CD4-positive, alpha-beta memory T cell (primary cell): ENCODE results near the gene ZNF302. TPM values are rescaled to one million over a fixed set of nuclear protein-coding genes. Genes with fewer than 3 reads are reported as not detected.

Source experiments
- CTCF ChIA-PET: fragments of 350-600 bp; sonication (Branson Sonifier 250); formaldehyde crosslinking; loops from one replicate; lab custom pipeline; 2021; ENCODE audit warnings: inconsistent platforms; ENCODE audit not compliant: partially characterized antibody; lab: Charles Lee
- POLR2A ChIA-PET: fragments of 350-600 bp; sonication (Branson Sonifier 250); formaldehyde crosslinking; loops from one replicate; lab custom pipeline; 2021; ENCODE audit not compliant: partially characterized antibody; lab: Charles Lee
- DNase-seq, 5 donors: peaks; one replicate each; pipeline versions ENCODE4 v3.0.0 to v3.0.0-alpha.2; 2020 to 2022; ENCODE audit warnings: mixed read lengths in 1 of 5
- H3K27ac ChIP-seq: one replicate; pipeline ENCODE4 v1.7.0; 2013; ENCODE audit warnings: low read depth, low read length
- H3K27me3 ChIP-seq: 2 replicates; pipeline ENCODE4 v1.7.0; 2013; ENCODE audit warnings: mild to moderate bottlenecking, low read length, moderate library complexity; ENCODE audit not compliant: insufficient read depth
- H3K36me3 ChIP-seq: 2 replicates; pipeline ENCODE4 v1.7.0; 2013; ENCODE audit warnings: mild to moderate bottlenecking, low read length, moderate library complexity; ENCODE audit not compliant: insufficient read depth
- H3K4me1 ChIP-seq: 2 replicates; pipeline ENCODE4 v1.7.0; 2013; ENCODE audit warnings: mild to moderate bottlenecking, low read length, moderate library complexity; ENCODE audit not compliant: insufficient read depth
- H3K4me3 ChIP-seq, 2 donors: one replicate each; pipeline ENCODE4 v1.7.0; 2013; ENCODE audit warnings: low read length in 2 of 2, mild to moderate bottlenecking in 1 of 2
- H3K9me3 ChIP-seq, 2 donors: one replicate each; pipeline ENCODE4 v1.7.0; 2013; ENCODE audit warnings: low read length in 2 of 2, control low read depth in 1 of 2; ENCODE audit not compliant: control insufficient read depth in 1 of 2
- H3K27ac Mint-ChIP-seq, 7 donors: one replicate each; pipeline ENCODE4 v1.8.0; 2020 to 2021; ENCODE audit warnings: mixed read lengths in 7 of 7, mild to moderate bottlenecking in 6 of 7, inconsistent platforms in 3 of 7, moderate library complexity in 3 of 7
- H3K27me3 Mint-ChIP-seq, 2 donors: one replicate each; pipeline ENCODE4 v1.8.0; 2020 to 2021; ENCODE audit warnings: mixed read lengths in 2 of 2
- H3K36me3 Mint-ChIP-seq, 2 donors: one replicate each; pipeline ENCODE4 v1.8.0; 2020 to 2021; ENCODE audit warnings: mixed read lengths in 2 of 2, inconsistent platforms in 1 of 2, mild to moderate bottlenecking in 1 of 2
- H3K4me1 Mint-ChIP-seq, 4 donors: one replicate each; pipeline ENCODE4 v1.8.0; 2020 to 2021; ENCODE audit warnings: mixed read lengths in 4 of 4, mild to moderate bottlenecking in 1 of 4
- H3K4me3 Mint-ChIP-seq, 8 donors: one replicate each; pipeline ENCODE4 v1.8.0; 2020 to 2021; ENCODE audit warnings: mixed read lengths in 8 of 8, mild to moderate bottlenecking in 7 of 8, moderate library complexity in 6 of 8, inconsistent platforms in 3 of 8
- H3K9me3 Mint-ChIP-seq, 8 donors: one replicate each; pipeline ENCODE4 v1.8.0; 2020 to 2021; ENCODE audit warnings: mixed read lengths in 8 of 8, mild to moderate bottlenecking in 5 of 8, inconsistent platforms in 3 of 8, moderate library complexity in 1 of 8
- intact Hi-C: fragments of 100-400 bp; cut with micrococcal nuclease; formaldehyde crosslinking; loops from one replicate; pipeline ENCODE4 v1.15.1; 2023
- polyA plus RNA-seq, 2 donors: library from polyadenylated mRNA; unstranded; fragments of 300-500 nt; fragmentation: Illumina TruSeq; gene quantifications; one replicate each; pipeline ENCODE4 v1.2.3, GENCODE V29; 2021
- total RNA-seq, 2 experiments: library from RNA; stranded (reverse); gene quantifications; one replicate each; pipeline ENCODE4 v1.2.3, GENCODE V29; 2021

Gene ZNF302
- total and polyA plus RNA-seq, 4 experiments from 2014 or later: 18.2 to 53.3 (median 35.1) TPM

GRCh38 chr19:34649886-34650543, 27.5 kb upstream of the ZNF302 start:
- H3K27ac Mint-ChIP-seq: no peak overlapping the region
- H3K4me1 Mint-ChIP-seq: peaks cover 0 to 3% (median 0%) of the 10 kb centered on the region in 4 donors
- H3K36me3 ChIP-seq: no peaks in the 10 kb centered on the region
- H3K9me3 Mint-ChIP-seq: peaks cover 0 to 17% (median 10%) of the 10 kb centered on the region in 8 donors
- H3K4me3 Mint-ChIP-seq: no peak overlapping the region
- peaks cover 6 to 7% of the 10 kb centered on the region in 2 donors for H3K36me3 Mint-ChIP-seq
- H3K27me3 Mint-ChIP-seq: peaks cover 2 to 7% of the 10 kb centered on the region in 2 donors
- H3K27me3 ChIP-seq: no peaks in the 10 kb centered on the region
- H3K9me3 ChIP-seq: no peaks in the 10 kb centered on the region
- no peaks in the 10 kb centered on the region for H3K4me1 ChIP-seq
- DNase-seq: no peak
- no peak overlapping the region for H3K27ac ChIP-seq
- intact Hi-C loops: no loop called here
- H3K4me3 ChIP-seq: no peak overlapping the region
- ChIA-PET CTCF (no interaction called here), POLR2A (no interaction called here)

- Mint-ChIP-seq H3K36me3 (peaks cover 6 to 7% of the 10 kb centered on the region in 2 donors), H3K4me3 (no peak overlapping the region), H3K27ac (no peak overlapping the region), H3K4me1 (peaks cover 0 to 3% (median 0%) of the 10 kb centered on the region in 4 donors), H3K27me3 (peaks cover 2 to 12% of the 10 kb centered on the region in 2 donors), H3K9me3 (peaks cover 2 to 22% (median 10%) of the 10 kb centered on the region in 8 donors)
- H3K4me3 ChIP-seq: no peak overlapping the region
- POLR2A ChIA-PET: no interaction called here
- no peak overlapping the region for H3K27ac ChIP-seq
- no peak for DNase-seq
- H3K27me3 ChIP-seq: no peaks in the 10 kb centered on the region
- CTCF ChIA-PET: no interaction called here
- H3K36me3 ChIP-seq: no peaks in the 10 kb centered on the region
- H3K9me3 ChIP-seq: no peaks in the 10 kb centered on the region
- intact Hi-C loops: no loop called here
- no peaks in the 10 kb centered on the region for H3K4me1 ChIP-seq
These were observed 25.7 kb upstream of the ZNF302 start for GRCh38 chr19:34651747-34652146.

DNA sequence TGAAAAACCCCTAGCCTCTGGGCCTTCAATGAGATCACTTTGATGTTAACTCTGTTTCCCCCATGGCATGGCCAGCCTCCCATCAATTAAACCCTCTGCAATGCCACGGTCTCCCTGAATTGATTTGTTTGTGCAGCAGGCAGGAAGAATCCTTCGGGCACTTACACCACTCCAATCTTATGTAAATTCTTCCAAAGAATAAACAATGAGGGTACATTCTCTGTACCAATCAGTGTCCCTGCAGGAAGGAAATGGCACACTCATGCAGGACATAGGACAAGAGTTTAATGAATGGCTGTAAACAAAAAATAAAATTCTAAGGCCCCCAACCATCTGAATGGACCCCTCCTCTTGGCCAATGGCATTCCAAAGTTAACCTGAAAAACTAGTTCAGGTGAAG, 22.7 kb upstream of the ZNF302 start:
- no peak overlapping the region for H3K27ac ChIP-seq
- H3K36me3 ChIP-seq: no peaks in the 10 kb centered on the region
- intact Hi-C loops: no loop called here
- peaks cover 2 to 28% (median 16%) of the 10 kb centered on the region in 8 donors for H3K9me3 Mint-ChIP-seq
- H3K36me3 Mint-ChIP-seq: peaks cover 6 to 9% of the 10 kb centered on the region in 2 donors
- no peak overlapping the region for H3K27ac Mint-ChIP-seq
- H3K27me3 Mint-ChIP-seq: peaks cover 2 to 17% of the 10 kb centered on the region in 2 donors
- peaks cover 0 to 3% (median 0%) of the 10 kb centered on the region in 4 donors for H3K4me1 Mint-ChIP-seq
- POLR2A ChIA-PET: no interaction called here
- H3K4me1 ChIP-seq: no peaks in the 10 kb centered on the region
- H3K4me3 Mint-ChIP-seq: no peak overlapping the region
- H3K27me3 ChIP-seq: no peaks in the 10 kb centered on the region
- no peak overlapping the region for H3K4me3 ChIP-seq
- CTCF ChIA-PET: interaction anchor here (1.0 to 3.5 kb wide), 3 partner anchors 8 to 16 kb away, joined by 3 to 16 read pairs (median 5); no protein-coding TSS in a partner anchor
- DNase-seq: no peak
- H3K9me3 ChIP-seq: no peaks in the 10 kb centered on the region

- CTCF ChIA-PET: interaction anchor here (1.0 to 3.5 kb wide), 2 partner anchors 15 to 57 kb away, joined by 3 to 16 read pairs; no protein-coding TSS in a partner anchor
- Mint-ChIP-seq H3K4me1 (peaks cover 0 to 3% (median 0%) of the 10 kb centered on the region in 4 donors), H3K4me3 (no peak overlapping the region), H3K27ac (no peak overlapping the region), H3K27me3 (peaks cover 2 to 15% of the 10 kb centered on the region in 2 donors), H3K9me3 (peaks cover 2 to 28% (median 15%) of the 10 kb centered on the region in 8 donors), H3K36me3 (peaks cover 6 to 9% of the 10 kb centered on the region in 2 donors)
- POLR2A ChIA-PET: no interaction called here
- Histone ChIP-seq H3K9me3 (no peaks in the 10 kb centered on the region), H3K27me3 (no peaks in the 10 kb centered on the region), H3K4me3 (no peak overlapping the region), H3K36me3 (no peaks in the 10 kb centered on the region), H3K27ac (no peak overlapping the region), H3K4me1 (no peaks in the 10 kb centered on the region)
- no peak for DNase-seq
- intact Hi-C loops: no loop called here
These were observed 21.8 kb upstream of the ZNF302 start for GRCh38 chr19:34655651-34656050.

- Mint-ChIP-seq H3K36me3 (peaks cover 0 to 2% of the 10 kb centered on the region in 2 donors), H3K9me3 (peaks cover 0 to 11% (median 4%) of the 10 kb centered on the region in 8 donors), H3K4me3 (no peak overlapping the region), H3K27ac (no peak overlapping the region), H3K4me1 (peaks cover 8 to 15% (median 11%) of the 10 kb centered on the region in 4 donors), H3K27me3 (peaks cover 0 to 5% of the 10 kb centered on the region in 2 donors)
- ChIA-PET POLR2A (interaction anchor here (4.0 kb wide), 1 partner anchor 16 kb away, joined by 23 read pairs; the partner anchor contains the start of genes SCGB2B2 and ZNF302), CTCF (interaction anchor here (0.9 to 2.2 kb wide), 7 partner anchors 9 to 352 kb away, joined by 3 to 9 read pairs (median 3); partner anchors contain the start of genes SCGB2B2 and ZNF302)
- Histone ChIP-seq H3K36me3 (no peaks in the 10 kb centered on the region), H3K27ac (no peak overlapping the region), H3K9me3 (no peaks in the 10 kb centered on the region), H3K4me3 (no peak overlapping the region), H3K27me3 (no peaks in the 10 kb centered on the region), H3K4me1 (peaks cover 12% of the 10 kb centered on the region)
- intact Hi-C loops: no loop called here
- DNase-seq: no peak
These were observed 16.1 kb upstream of the ZNF302 start for GRCh38 chr19:34661357-34661756.

GRCh38 chr19:34662919-34663318, 14.6 kb upstream of the ZNF302 start:
- H3K4me3 Mint-ChIP-seq: peak overlapping the region in 4 of 8 donors; percentile 2 to 70 (median 18)
- Histone ChIP-seq H3K36me3 (no peaks in the 10 kb centered on the region), H3K27me3 (no peaks in the 10 kb centered on the region), H3K27ac (no peak overlapping the region), H3K9me3 (no peaks in the 10 kb centered on the region), H3K4me3 (no peak overlapping the region), H3K4me1 (peaks cover 23% of the 10 kb centered on the region)
- ChIA-PET CTCF (interaction anchor here (0.9 to 2.2 kb wide), 6 partner anchors 9 to 74 kb away, joined by 3 to 9 read pairs (median 4); partner anchors contain the start of genes SCGB2B2 and ZNF302), POLR2A (interaction anchor here (1.4 to 4.0 kb wide), 2 partner anchors 15 to 17 kb away, joined by 4 to 23 read pairs; partner anchors contain the start of genes SCGB2B2 and ZNF302)
- intact Hi-C loops: loop anchor here (1.0 to 2.0 kb wide), 3 partner anchors 14 to 49 kb away; partner anchors contain the start of genes SCGB2B2 and ZNF302
- DNase-seq: peak; percentile 51 to 66 (median 60)
- no peaks in the 10 kb centered on the region for H3K36me3 Mint-ChIP-seq
- H3K9me3 Mint-ChIP-seq: peaks cover 0 to 6% (median under 1%) of the 10 kb centered on the region in 8 donors
- peaks cover 15 to 31% (median 20%) of the 10 kb centered on the region in 4 donors for H3K4me1 Mint-ChIP-seq
- H3K27ac Mint-ChIP-seq: peak overlapping the region in 4 of 7 donors; percentile 41 to 74 (median 70)
- peaks cover 0 to under 1% of the 10 kb centered on the region in 2 donors for H3K27me3 Mint-ChIP-seq

DNA sequence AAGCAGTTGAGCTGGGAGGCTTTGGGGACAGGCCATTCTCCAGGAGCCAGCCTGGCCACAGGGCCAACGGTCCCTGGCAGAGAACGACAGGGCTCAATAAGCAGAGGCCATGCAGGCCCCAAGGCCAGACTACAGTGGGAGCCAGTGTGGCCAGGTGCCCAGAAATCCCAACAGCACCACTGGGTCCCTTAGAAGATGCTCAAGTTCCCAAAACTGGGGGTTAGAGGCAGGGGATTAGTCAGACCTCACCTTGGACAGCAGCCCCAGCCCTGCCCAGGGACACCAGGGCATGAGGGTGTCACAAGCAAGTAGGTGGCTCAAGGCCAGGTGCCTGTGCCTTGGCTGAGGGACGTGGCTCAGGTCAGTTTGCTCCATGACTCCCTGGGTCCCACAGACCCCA, 13.3 kb upstream of the ZNF302 start:
- ChIA-PET POLR2A (interaction anchor here (1.4 to 4.0 kb wide), 2 partner anchors 13 to 15 kb away, joined by 4 to 23 read pairs; partner anchors contain the start of genes SCGB2B2 and ZNF302), CTCF (interaction anchor here (1.1 to 1.5 kb wide), 3 partner anchors 11 to 24 kb away, joined by 3 read pairs; no protein-coding TSS in a partner anchor)
- Histone ChIP-seq H3K4me1 (peaks cover 23% of the 10 kb centered on the region), H3K27ac (no peak overlapping the region), H3K9me3 (no peaks in the 10 kb centered on the region), H3K27me3 (no peaks in the 10 kb centered on the region), H3K4me3 (no peak overlapping the region), H3K36me3 (no peaks in the 10 kb centered on the region)
- no peak for DNase-seq
- intact Hi-C loops: no loop called here
- H3K36me3 Mint-ChIP-seq: no peaks in the 10 kb centered on the region
- H3K4me3 Mint-ChIP-seq: no peak overlapping the region
- H3K27ac Mint-ChIP-seq: peak overlapping the region in 1 of 7 donors; percentile 57
- H3K9me3 Mint-ChIP-seq: no peaks in the 10 kb centered on the region
- no peaks in the 10 kb centered on the region for H3K27me3 Mint-ChIP-seq
- peaks cover 15 to 31% (median 20%) of the 10 kb centered on the region in 4 donors for H3K4me1 Mint-ChIP-seq
